ENCODE measurements around the gene ZNF22.

The ZNF22 gene

GRCh38 chr10:44986179-44986578 lies 14.5 kb upstream of the ZNF22 start:
- in situ Hi-C loops (cut with MboI; ENCODE audit: low sequenced_read_pairs), result no loop called here

- in situ Hi-C loops (cut with MboI; ENCODE audit: low sequenced_read_pairs), result no loop called here
Observed at GRCh38 chr10:44986670-44987069, 14.1 kb upstream of the ZNF22 start.

GRCh38 chr10:44988957-44989585 lies 11.7 kb upstream of the ZNF22 start:
- in situ Hi-C loops (cut with MboI; ENCODE audit: low sequenced_read_pairs), result no loop called here

- in situ Hi-C loops (cut with MboI; ENCODE audit: low sequenced_read_pairs), result no loop called here
Observed at GRCh38 chr10:44989597-44990301, 11.0 kb upstream of the ZNF22 start.

- in situ Hi-C loops (cut with MboI; ENCODE audit: low sequenced_read_pairs), result no loop called here
Observed at GRCh38 chr10:44990302-44990655, 10.4 kb upstream of the ZNF22 start.

GRCh38 chr10:44990965-44991364 lies 9.8 kb upstream of the ZNF22 start:
- in situ Hi-C loops (cut with MboI; ENCODE audit: low sequenced_read_pairs), result no loop called here

GRCh38 chr10:44991571-44991970 lies 9.2 kb upstream of the ZNF22 start:
- in situ Hi-C loops (cut with MboI; ENCODE audit: low sequenced_read_pairs), result no loop called here

GRCh38 chr10:44992070-44992731 lies 8.5 kb upstream of the ZNF22 start:
- in situ Hi-C loops (cut with MboI; ENCODE audit: low sequenced_read_pairs), result no loop called here

GRCh38 chr10:44992732-44993225 lies 7.9 kb upstream of the ZNF22 start:
- in situ Hi-C loops (cut with MboI; ENCODE audit: low sequenced_read_pairs), result no loop called here

GRCh38 chr10:44993226-44993921 lies 7.3 kb upstream of the ZNF22 start:
- in situ Hi-C loops (cut with MboI; ENCODE audit: low sequenced_read_pairs), result no loop called here

GRCh38 chr10:44993922-44994751 lies 6.6 kb upstream of the ZNF22 start:
- in situ Hi-C loops (cut with MboI; ENCODE audit: low sequenced_read_pairs), result no loop called here

GRCh38 chr10:44994752-44995530 lies 5.8 kb upstream of the ZNF22 start:
- in situ Hi-C loops (cut with MboI; ENCODE audit: low sequenced_read_pairs), result no loop called here

- in situ Hi-C loops (cut with MboI; ENCODE audit: low sequenced_read_pairs), result no loop called here
Observed at GRCh38 chr10:44995581-44995913, 5.2 kb upstream of the ZNF22 start.

- in situ Hi-C loops (cut with MboI; ENCODE audit: low sequenced_read_pairs), result no loop called here
Observed at GRCh38 chr10:44995914-44996669, 4.6 kb upstream of the ZNF22 start.

- in situ Hi-C loops (cut with MboI; ENCODE audit: low sequenced_read_pairs), result no loop called here
Observed at GRCh38 chr10:44997105-44997748, 3.5 kb upstream of the ZNF22 start.

- in situ Hi-C loops (cut with MboI; ENCODE audit: low sequenced_read_pairs), result no loop called here
Observed at GRCh38 chr10:44998146-44998631, 2.5 kb upstream of the ZNF22 start.

GRCh38 chr10:45000138-45000751 lies 478 bp upstream of the ZNF22 start:
- in situ Hi-C loops (cut with MboI; ENCODE audit: low sequenced_read_pairs), result no loop called here
